Ramos (cell line): ENCODE measurements around the gene SLC2A8.

ENCODE experiments used
- in situ Hi-C: fragments of 300-500 bp; cut with MboI; formaldehyde crosslinking; loops from one replicate; pipeline ENCODE4 v1.14.3; 2022; ENCODE audit warnings: low sequenced_read_pairs; ENCODE audit not compliant: unreplicated experiment

SLC2A8 gene

GRCh38 chr9:127450830-127451607, 54.0 kb downstream of the SLC2A8 start, which contains the start of the genes LRSAM1 and RPL12:
Gene LRSAM1, plus strand, starts transcription at chr9:127451510. Its CDS starts 3,018 bp downstream, at chr9:127454528.
Gene RPL12, minus strand, starts transcription at chr9:127451406. Its CDS starts 89 bp downstream, at chr9:127451317.
- in situ Hi-C loops: no loop called here

DNA sequence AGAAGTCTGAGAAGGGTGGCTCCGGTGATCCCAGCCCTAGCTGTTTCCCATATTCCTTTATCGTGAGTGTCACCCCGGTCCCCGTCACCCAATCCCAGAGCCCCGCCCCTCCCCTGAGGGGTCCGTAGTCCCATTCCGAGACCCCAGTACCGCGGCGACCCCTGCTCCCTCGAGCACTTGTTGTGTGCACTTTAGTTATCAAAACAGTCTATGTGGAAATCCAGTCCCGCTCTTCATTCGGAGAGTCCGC, 54.6 kb downstream of the SLC2A8 start:
- in situ Hi-C loops: no loop called here

DNA sequence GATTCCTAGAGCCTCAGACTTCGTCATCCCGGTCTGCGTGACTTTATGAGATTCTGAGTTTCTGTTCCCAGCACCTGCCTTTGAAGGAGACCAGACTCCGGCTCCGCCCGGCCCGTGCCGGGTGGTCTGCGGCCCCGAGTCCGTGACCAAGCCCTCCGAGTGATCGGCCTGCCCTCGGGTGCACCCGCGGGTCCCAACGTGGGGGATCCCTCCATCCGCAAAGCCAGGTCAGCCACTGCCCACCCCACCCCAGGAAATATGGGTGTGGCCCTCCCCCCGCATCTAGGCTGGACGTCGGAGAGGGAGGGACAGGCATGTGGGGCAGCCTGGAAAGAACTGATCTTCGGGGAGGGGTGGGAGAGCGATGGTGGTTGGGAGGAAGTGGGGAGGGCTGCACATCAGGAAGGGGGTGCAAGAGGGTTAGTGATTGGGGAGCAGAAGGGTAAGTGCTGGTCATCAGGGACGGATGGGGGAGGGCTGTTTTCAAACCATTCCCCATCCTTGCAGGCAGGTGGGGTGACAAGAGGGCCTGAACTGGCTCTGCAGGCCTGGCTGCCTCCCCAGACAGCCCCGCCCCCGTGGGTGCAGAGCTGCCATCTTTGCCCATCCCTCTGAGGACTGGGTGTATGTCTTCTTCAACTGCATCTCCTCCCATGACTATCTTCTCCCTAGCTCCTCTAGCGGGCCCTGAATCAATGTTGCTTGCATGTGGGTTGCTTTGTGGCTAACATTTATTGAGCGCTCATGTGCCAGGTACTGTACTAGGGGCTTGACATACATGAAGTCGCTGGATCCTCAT, 55.1 kb downstream of the SLC2A8 start:
- in situ Hi-C loops: no loop called here

GRCh38 chr9:127452691-127453090, 55.7 kb downstream of the SLC2A8 start:
- in situ Hi-C loops: no loop called here

DNA sequence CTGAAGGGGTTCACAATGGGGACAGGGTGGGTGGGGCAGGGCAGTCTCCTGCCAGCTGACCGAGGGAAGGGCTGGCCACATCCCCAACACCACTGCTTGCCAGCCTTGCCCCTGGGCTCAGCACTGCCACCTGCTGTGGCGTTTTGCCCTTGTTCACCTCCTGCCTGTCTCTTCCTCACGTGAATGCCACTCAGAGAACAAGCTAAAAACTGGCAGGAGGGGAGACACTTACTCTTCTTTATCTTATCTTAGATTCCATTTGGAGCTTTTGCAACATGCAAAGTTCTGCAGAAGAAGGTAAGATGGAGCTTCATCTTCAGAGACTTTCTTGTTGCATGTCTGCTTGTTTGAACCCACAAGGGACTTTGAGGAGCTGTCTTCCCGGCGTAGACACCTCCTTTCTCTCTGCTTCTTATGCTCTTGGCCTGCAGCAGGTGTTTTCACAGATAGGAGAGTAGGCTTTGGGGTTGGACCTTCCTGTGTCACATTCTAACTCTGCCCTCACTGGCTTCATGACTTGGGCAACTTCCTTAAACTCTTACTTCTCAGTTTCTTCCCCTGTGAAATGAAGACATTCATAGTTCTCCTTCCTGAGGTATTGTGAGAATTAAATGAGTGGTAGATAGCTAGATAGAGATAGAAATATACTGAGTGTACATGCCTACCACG, 58.5 kb downstream of the SLC2A8 start:
- in situ Hi-C loops: no loop called here

- in situ Hi-C loops: no loop called here
Observed at GRCh38 chr9:127457191-127457878, 60.4 kb downstream of the SLC2A8 start.
